GM12878 (cell line): ENCODE data around the gene CCDC57. TPM values are rescaled to one million over a fixed set of nuclear protein-coding genes. Genes with fewer than 3 reads are reported as not detected.

ENCODE experiments used
- ATAC-seq: fragments of 200-7000 bp; cut with Tn5 transposase; 3 replicates; pipeline ENCODE4 v1.9.1; 2020; ENCODE audit warnings: mild to moderate bottlenecking, moderate library complexity
- BruUV-seq: library from RNA; stranded (reverse); fragments of 400-500 nt; replicated peaks from 2 replicates; lab custom pipeline; 2021; lab: Mats Ljungman, UMichigan
- CTCF ChIA-PET: fragments of 300-600 bp; sonication (Branson Sonifier 250); formaldehyde crosslinking; extraction: SDS; loops from one replicate; lab custom pipeline; 2021; ENCODE audit warnings: inconsistent platforms; lab: Yijun Ruan, JAX
- POLR2A ChIA-PET: fragments of 350-600 bp; formaldehyde crosslinking; extraction: SDS; loops from one replicate; lab custom pipeline; 2021; ENCODE audit warnings: inconsistent platforms; lab: Charles Lee
- RAD21 ChIA-PET: fragments of 300-600 bp; sonication (Branson Sonifier 250); formaldehyde crosslinking; loops from one replicate; lab custom pipeline; 2023; ENCODE audit warnings: antibody characterized with exemption; ENCODE audit not compliant: unreplicated experiment; lab: Charles Lee
- SMC1A ChIA-PET: fragments of 300-600 bp; sonication (Branson Sonifier 250); formaldehyde crosslinking; loops from one replicate; lab custom pipeline; 2023; ENCODE audit not compliant: unreplicated experiment, uncharacterized antibody; lab: Charles Lee
- DNase-seq: peaks from one replicate; pipeline ENCODE4 v3.0.0-alpha.2; 2011; ENCODE audit warnings: low read depth, low spot score
- FAIRE-seq: peaks from 3 replicates; lab custom pipeline; 2011; peaks lifted over from hg19 to GRCh38; lab: Jason Lieb, UNC
- H2AFZ ChIP-seq: 2 replicates; pipeline ENCODE4 v1.6.0; 2011; ENCODE audit warnings: low read depth, low read length, control low read depth; ENCODE audit not compliant: control insufficient read depth
- H3K27ac ChIP-seq: 2 replicates; pipeline ENCODE4 v1.5.1; 2011; ENCODE audit warnings: control low read depth; ENCODE audit not compliant: control insufficient read depth, insufficient read depth
- H3K27me3 ChIP-seq, 2 experiments: replicated peaks in 1 of 2; 2 replicates each; pipeline versions ENCODE4 v1.6.0 to v1.6.1; 2011; ENCODE audit warnings: low read length in 1 of 2; ENCODE audit not compliant: control insufficient read depth in 2 of 2, insufficient read depth in 2 of 2
- H3K36me3 ChIP-seq, 2 experiments: 2 replicates each; pipeline ENCODE4 v1.5.1; 2011; ENCODE audit warnings: low read length in 1 of 2; ENCODE audit not compliant: control insufficient read depth in 2 of 2, insufficient read depth in 2 of 2
- H3K4me1 ChIP-seq: 2 replicates; pipeline ENCODE4 v1.6.1; 2011; ENCODE audit warnings: mild to moderate bottlenecking, low read length, moderate library complexity, mixed read lengths; ENCODE audit not compliant: control insufficient read depth, insufficient read depth
- H3K4me2 ChIP-seq: 2 replicates; pipeline ENCODE4 v1.6.0; 2011; ENCODE audit warnings: control low read depth; ENCODE audit not compliant: control insufficient read depth, insufficient read depth
- H3K4me3 ChIP-seq: fragments of 200-600 bp; sonication (generic); 2 replicates; pipeline ENCODE4 v1.5.1; 2016
- H3K79me2 ChIP-seq: 2 replicates; pipeline ENCODE4 v1.6.0; 2011; ENCODE audit warnings: low read length; ENCODE audit not compliant: control insufficient read depth, insufficient read depth
- H3K9ac ChIP-seq: 2 replicates; pipeline ENCODE4 v1.8.0; 2011; ENCODE audit warnings: low read length, control low read depth, mixed read lengths; ENCODE audit not compliant: control insufficient read depth, insufficient read depth
- H3K9me3 ChIP-seq: replicated peaks from 3 replicates; pipeline ENCODE4 v1.5.1; 2011; ENCODE audit warnings: mild to moderate bottlenecking, low read length; ENCODE audit not compliant: control insufficient read depth, insufficient read depth
- H4K20me1 ChIP-seq: 2 replicates; pipeline ENCODE4 v1.6.0; 2011; ENCODE audit not compliant: control insufficient read depth, insufficient read depth
- HSF1 ChIP-seq: fragments of 150-350 bp; IDR thresholded peaks from 2 replicates; pipeline ENCODE4 v1.6.1; 2014; ENCODE audit warnings: mild to moderate bottlenecking, low read depth, low read length
- POLR2A ChIP-seq: IDR thresholded peaks from 2 replicates; pipeline ENCODE4 v1.6.1; 2011; ENCODE audit warnings: low read depth, mild to moderate bottlenecking, low read length
- STAT3 ChIP-seq: IDR thresholded peaks from 2 replicates; pipeline ENCODE4 v1.6.1; 2011; ENCODE audit warnings: low read depth, low read length, improper control_type of control experiment
- TCF12 ChIP-seq: IDR thresholded peaks from 2 replicates; pipeline ENCODE4 v1.6.1; 2011; ENCODE audit warnings: low read depth, mild to moderate bottlenecking, low read length
- WGBS: methylation state at CpG from one replicate; pipeline ENCODE4 v1.1.6; 2016; ENCODE audit warnings: low lambda C conversion rate; ENCODE audit not compliant: insufficient replicate concordance, insufficient coverage; ENCODE audit errors: missing lambda C conversion rate; 5-methylcytosine and 5-hydroxymethylcytosine counted together
- in situ Hi-C: fragments of 300-500 bp; cut with MboI; formaldehyde crosslinking; loops from 9 replicates; pipeline ENCODE4 v1.14.3; 2018; ENCODE audit warnings: mixed read lengths
- intact Hi-C: fragments of 100-400 bp; cut with micrococcal nuclease; formaldehyde crosslinking; loops from one replicate; pipeline ENCODE4 v1.14.2; 2022; ENCODE audit not compliant: unreplicated experiment
- polyA plus RNA-seq, 11 experiments: library from polyadenylated mRNA; depleted of rRNA in 4 of 11; unstranded in 6 of 11; stranded (reverse) in 5 of 11; fragments of >200 nt; fragmentation: Nextera tagmentation in 4 of 11; fragmentation: Illumina TruSeq in 1 of 11; extraction: Ambion mirVana in 4 of 11; extraction: Trizol in 1 of 11; gene quantifications; 1 replicate in 1 of 11; 2 replicates in 10 of 11; pipeline versions ENCODE4 v1.2.1 to v1.2.3, GENCODE V29; 2011 to 2016; ENCODE audit warnings: inconsistent platforms in 2 of 11, missing spikeins in 2 of 11, low read depth in 1 of 11
- total RNA-seq, 4 experiments: library from RNA; depleted of rRNA in 3 of 4; stranded (reverse); fragments of >200 nt in 3 of 4; fragmentation: Illumina TruSeq in 1 of 4; extraction: Trizol in 1 of 4; gene quantifications; 2 replicates each; pipeline versions ENCODE4 v1.2.1 to v1.2.3, GENCODE V29; 2013 to 2021
- TF ChIP-seq, protein P1 (sequence below): fragments of 450-650 bp; formaldehyde crosslinking; IDR thresholded peaks from 2 replicates; pipeline ENCODE4 v1.4.0; 2022; ENCODE audit warnings: mild to moderate bottlenecking, moderate library complexity

Gene CCDC57
- total and polyA plus RNA-seq, 10 of the 15 experiments (the other 5 are each of a cell fraction or from before 2014, with no cell fraction given) = 5.4 to 123 (median 45.8) TPM

DNA sequence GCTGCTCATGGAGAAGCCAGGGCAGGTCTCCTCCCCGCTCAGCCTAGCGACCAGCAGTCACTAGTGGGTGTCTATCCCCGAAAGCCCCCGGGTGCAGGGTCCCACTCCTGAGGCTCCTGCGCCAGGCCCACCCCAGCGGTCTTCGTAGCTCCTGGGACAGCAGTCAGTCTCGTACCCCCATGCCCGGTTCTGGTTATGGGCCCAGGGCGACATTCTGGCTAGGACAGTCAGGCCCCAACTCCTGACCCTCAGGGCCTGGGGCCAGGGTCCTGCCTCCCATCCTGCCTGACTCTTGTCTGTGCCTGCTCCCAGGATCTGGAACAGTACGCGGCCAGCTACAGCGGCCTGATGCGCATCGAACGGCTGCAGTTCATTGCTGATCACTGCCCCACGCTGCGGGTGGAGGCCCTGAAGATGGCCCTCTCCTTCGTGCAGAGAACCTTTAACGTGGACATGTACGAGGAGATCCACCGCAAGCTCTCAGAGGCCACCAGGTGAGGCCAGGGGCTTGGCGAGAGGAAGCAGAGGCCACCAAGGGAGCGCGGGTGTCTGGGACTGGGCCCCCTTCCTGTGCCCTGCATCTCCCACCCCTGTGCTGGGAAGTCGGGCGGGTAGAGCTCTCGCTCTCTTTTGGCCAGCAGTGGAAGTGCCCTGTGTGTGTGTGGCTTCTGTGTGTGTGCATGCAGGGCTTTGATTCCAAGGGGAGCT lies 158.9 kb downstream of the CCDC57 start:
- no TSS peak for BruUV-seq
- peaks cover 4% of the 10 kb centered on the region for H3K4me1 ChIP-seq
- H3K9ac ChIP-seq = no peak overlapping the region
- FAIRE-seq = no peak
- no peak overlapping the region for H3K4me3 ChIP-seq
- TF ChIP-seq HSF1 = no peak
- no peak for TF ChIP-seq TCF12
- peak; percentile 11; the same call in 1 of the 2 replicates for TF ChIP-seq POLR2A
- no peak for TF ChIP-seq STAT3
- TF ChIP-seq, protein P1, sequence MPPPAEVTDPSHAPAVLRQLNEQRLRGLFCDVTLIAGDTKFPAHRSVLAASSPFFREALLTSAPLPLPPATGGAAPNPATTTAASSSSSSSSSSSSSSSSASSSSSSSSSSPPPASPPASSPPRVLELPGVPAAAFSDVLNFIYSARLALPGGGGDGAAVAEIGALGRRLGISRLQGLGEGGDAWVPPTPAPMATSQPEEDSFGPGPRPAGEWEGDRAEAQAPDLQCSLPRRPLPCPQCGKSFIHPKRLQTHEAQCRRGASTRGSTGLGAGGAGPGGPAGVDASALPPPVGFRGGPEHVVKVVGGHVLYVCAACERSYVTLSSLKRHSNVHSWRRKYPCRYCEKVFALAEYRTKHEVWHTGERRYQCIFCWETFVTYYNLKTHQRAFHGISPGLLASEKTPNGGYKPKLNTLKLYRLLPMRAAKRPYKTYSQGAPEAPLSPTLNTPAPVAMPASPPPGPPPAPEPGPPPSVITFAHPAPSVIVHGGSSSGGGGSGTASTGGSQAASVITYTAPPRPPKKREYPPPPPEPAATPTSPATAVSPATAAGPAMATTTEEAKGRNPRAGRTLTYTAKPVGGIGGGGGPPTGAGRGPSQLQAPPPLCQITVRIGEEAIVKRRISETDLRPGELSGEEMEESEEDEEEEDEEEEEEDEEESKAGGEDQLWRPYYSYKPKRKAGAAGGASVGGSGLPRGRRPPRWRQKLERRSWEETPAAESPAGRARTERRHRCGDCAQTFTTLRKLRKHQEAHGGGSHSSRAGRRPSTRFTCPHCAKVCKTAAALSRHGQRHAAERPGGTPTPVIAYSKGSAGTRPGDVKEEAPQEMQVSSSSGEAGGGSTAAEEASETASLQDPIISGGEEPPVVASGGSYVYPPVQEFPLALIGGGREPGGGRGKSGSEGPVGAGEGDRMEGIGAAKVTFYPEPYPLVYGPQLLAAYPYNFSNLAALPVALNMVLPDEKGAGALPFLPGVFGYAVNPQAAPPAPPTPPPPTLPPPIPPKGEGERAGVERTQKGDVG (CRISPR knock-in tag) = no peak
- TF ChIP-seq, all 136 proteins: peak for 1
- ChIA-PET RAD21 (no interaction called here), CTCF (no interaction called here), POLR2A (interaction anchor here (0.5 to 2.4 kb wide), 3 partner anchors 11 to 17 kb away, joined by 3 to 6 read pairs (median 3); partner anchors contain the start of gene DCXR), SMC1A (no interaction called here)
- Histone ChIP-seq H3K79me2 (peaks cover 14% of the 10 kb centered on the region), H3K27me3 (no peaks in the 10 kb centered on the region), H3K4me2 (peak overlapping the region; percentile 64; the same call in 1 of the 2 replicates), H2AFZ (no peak overlapping the region), H4K20me1 (no peaks in the 10 kb centered on the region), H3K27ac (no peak overlapping the region), H3K9me3 (no peaks in the 10 kb centered on the region), H3K36me3 (peaks cover 0 to 17% of the 10 kb centered on the region in 2 experiments)
- intact Hi-C loops (loop anchor here (5.0 kb wide), 1 partner anchor 44 kb away; the partner anchor contains the start of gene FASN), in situ Hi-C loops (no loop called here)
- ATAC-seq = no peak
- no peak for DNase-seq
- 90% methylated on average over 28 of the region's 28 CpGs for WGBS
